HG03342 (cell line): ENCODE measurements around the gene GPC2.
A peak's percentile ranks its signal among the peaks of the same experiment; 100 is the strongest.
"Not testable (repeated sequence)": the region's sequence is repeated elsewhere in the genome, so short reads cannot be mapped to it uniquely, and the experiment has no call there.

Source experiments
- ATAC-seq: cut with Tn5 transposase; IDR thresholded peaks from one replicate; pipeline ENCODE4 v1.9.1; 2021; ENCODE audit warnings: mild to moderate bottlenecking, moderate library complexity; ENCODE audit not compliant: unreplicated experiment

The GPC2 gene

DNA sequence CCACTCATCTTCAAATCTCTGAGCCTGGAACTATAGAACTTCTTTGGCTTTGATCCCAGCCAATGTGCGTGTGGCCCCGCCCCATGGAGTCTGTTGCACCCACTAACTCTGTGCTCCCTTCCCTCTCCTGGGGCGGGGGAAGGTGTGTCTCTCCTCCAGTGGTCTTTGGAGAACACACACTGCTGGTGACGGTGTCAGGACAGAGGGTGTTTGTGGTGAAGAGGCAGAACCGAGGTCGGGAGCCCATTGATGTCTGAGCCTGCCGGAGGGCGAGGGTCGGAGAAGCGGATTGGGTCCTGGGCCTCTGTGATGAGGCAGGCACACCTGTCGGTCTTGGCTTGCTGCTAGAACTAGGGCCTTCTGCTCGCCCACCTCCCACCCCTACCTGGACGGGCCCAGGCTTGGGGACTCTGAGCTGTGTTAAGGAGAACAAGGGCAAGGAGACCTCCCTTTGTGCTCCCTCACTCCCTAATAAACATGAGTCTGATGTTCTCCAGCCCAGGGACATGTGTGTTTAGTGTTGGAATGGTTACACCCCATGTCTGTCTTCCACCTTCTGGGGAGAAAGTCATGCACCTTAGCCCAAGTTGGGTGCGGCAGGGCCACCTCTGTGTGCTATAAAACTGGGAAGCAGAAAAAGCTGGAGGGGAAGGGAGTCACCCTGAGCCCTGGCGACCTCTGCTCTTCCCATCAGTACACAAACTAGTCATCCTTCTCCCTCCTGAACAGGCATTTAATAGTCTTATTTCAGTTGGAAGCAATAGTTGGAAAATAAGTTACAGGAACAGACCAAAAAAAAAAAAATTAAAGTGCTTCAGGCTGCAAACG is 23.3 kb downstream of the GPC2 start:
- ATAC-seq, result no peak

DNA sequence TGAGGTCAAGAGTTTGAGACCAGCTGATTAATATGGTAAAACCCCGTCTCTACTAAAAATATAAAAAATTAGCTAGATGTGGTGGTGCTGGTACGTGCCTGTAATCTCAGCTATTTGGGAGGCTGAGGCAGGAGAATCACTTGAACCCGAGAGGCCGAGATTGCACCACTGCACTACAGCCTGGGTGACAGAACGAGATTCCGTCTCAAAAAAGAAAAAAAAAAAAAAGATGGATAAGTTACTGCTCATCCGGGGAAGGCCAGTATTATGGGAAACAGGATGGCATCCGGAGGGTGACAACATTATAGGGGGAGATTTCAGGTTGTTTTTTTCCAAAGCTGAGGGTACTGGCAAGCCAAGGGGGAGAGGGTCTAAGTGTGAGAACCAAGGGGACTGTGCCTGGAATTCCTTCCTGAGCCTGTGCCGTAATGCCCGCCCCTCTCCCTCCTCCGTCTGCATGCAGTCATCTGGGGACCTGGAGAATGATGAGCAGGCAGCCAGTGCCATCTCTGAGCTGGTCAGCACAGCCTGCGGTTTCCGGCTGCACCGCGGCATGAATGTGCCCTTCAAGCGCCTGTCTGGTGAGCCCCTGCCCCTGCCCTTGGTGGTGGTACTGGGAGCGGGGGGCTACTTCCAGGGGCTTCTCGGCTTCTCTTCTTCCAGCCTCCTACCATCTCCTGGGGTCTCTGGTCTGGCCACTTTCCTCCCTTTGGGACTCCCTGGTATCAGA is 24.1 kb downstream of the GPC2 start:
- no peak for ATAC-seq

DNA sequence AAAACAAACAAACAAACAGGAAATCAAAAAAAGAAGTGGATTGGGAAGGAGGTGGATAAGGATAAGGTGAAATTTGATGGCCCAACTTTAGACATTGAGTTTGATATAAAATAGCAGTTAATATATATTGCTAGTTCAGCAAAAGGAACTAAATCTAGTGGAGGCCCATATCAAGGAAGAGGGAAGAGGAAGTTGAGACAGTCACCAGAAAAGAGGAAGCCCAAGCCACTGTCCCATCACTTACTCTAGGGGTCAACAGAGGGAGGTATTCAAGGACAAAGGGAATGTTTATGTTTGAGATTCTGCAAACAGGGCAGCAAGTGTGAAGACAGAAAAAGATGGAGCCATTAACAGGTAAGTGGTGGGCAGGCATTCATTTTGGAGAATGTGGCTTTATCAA is 24.8 kb downstream of the GPC2 start:
- ATAC-seq, result no peak

DNA sequence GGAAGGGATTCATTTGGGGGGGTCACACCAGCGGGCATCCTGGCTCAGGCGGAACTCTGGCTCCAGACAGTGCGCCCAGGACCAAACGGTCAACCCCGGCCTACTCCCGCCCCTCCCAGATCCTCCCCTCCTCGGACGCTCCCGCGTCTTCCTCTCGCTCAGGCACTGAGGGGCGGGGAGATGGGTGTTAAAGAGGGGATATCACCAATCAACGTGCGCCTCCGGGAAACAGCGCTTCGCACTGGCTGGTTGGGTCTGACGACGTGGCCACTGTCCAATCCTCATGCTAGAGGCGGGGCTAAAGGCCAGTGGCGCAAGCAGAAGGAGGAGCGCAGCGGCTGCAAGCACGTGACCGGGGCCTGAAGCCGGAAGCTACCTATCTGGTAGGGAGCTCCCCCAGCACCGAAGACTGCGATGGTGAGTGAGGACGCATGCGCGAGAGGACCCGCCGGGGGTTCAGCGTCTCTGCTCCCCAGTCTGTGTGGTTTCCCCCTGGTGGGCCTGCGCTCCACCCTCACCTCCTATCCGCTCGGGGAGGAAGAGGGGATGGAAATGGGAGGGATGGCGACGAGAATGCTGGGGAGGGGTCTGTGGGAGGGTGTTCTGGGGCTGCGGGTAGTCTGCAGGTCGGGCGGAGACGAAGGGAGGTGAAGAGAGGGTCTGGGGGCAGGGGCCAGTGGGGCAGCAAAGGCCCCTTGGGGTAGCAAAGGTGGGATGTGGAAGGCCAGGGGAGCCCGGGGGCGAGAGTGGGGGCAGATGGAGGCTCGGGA is 28.4 kb downstream of the GPC2 start, which contains the start of gene LAMTOR4:
TSS of gene LAMTOR4 (plus strand) at position 360 of the 770 bp plus-strand sequence. CDS start at position 415, 55 bp downstream.
- ATAC-seq, result peak; percentile 96

DNA sequence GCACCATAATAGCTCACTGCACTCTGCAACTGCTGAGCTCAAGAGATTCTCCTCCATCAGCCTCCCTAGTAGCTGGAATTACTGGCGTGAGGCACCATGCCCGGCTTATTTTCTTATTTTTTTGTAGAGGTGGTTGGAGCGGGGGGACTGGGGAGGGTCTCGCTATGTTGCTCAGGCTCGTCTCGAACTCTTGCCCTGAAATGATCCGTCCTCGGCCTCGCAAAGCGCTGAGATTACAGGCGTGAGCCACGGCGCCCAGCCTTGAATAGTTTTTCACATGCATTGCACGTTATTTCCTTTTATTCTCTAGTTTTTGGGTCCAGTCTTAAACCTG is 29.0 kb downstream of the GPC2 start:
- no peak for ATAC-seq

DNA sequence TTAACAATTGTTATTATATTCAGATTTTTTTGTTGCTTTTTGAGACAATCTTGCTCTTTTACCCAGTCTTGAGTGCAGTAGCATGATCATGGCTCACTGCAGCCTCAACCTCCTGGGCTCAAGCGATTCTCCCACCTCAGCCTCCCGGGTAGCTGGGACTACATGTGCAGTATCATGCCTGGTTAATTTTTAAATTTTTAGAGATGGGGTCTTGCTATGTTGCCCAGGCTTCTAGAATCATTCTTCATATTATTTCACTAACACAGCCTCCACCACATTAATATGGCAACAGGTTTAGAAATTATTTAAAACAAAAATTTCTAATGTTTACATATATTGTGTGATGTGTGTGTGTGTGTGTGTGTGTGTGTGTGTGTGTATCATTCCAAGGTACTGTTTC is 29.9 kb downstream of the GPC2 start:
- no peak for ATAC-seq

DNA sequence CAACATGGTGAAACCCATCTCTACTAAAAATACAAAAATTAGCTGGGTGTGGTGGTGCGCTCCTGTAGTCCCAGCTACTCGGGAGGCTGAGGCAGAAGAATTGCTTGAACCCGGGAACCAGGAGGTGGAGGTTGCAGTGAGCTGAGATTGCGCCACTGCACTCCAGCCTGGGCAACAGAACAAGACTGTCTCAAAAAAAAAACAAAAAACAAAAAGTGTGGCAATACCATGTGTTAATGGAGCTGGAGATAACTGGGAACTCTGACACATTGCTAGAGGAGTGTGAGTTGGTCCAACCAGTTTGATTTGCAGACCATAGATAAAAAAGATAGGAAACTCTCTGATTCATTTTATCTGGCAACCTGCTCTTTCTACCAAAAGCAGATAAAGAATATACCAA is 30.8 kb downstream of the GPC2 start:
- not testable (repeated sequence) for ATAC-seq

DNA sequence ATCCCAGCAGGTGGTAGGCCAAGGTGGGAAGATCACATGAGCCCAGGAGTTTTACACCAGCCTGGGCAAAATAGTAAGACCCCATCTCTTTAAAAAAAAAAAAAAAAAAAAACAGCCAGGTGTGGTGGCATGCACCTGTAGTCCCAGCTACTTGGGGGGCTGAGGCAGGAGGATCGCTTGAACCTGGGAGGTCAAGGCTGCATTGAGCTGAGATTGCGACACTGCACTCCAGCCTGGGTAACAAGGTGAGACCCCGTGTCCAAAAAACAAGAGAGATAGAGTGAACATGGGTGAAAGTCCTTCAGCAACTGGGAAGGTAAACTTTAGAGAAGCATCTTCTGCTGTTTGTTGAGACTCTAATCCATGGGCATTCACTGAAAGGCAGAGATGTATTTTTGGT is 34.7 kb downstream of the GPC2 start:
- no peak for ATAC-seq

DNA sequence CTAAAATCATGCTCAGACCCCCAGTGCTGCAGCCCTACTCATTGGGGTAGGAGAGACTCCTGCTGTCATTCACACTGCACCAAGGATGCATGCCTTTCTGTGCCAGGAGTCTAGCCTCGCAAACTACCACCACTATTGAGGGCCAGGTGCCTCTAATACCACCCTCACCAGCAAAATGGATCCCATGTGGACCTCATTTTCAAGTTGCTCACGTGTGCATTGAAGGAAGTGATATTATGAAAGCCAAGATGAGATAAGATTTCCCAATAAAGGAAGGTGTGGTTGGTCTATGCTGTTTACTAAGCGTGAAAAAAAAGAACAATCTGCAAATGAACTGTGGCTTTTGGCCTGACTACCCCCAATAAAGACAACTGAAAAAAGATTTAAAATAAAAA is 35.6 kb downstream of the GPC2 start:
- no peak for ATAC-seq

DNA sequence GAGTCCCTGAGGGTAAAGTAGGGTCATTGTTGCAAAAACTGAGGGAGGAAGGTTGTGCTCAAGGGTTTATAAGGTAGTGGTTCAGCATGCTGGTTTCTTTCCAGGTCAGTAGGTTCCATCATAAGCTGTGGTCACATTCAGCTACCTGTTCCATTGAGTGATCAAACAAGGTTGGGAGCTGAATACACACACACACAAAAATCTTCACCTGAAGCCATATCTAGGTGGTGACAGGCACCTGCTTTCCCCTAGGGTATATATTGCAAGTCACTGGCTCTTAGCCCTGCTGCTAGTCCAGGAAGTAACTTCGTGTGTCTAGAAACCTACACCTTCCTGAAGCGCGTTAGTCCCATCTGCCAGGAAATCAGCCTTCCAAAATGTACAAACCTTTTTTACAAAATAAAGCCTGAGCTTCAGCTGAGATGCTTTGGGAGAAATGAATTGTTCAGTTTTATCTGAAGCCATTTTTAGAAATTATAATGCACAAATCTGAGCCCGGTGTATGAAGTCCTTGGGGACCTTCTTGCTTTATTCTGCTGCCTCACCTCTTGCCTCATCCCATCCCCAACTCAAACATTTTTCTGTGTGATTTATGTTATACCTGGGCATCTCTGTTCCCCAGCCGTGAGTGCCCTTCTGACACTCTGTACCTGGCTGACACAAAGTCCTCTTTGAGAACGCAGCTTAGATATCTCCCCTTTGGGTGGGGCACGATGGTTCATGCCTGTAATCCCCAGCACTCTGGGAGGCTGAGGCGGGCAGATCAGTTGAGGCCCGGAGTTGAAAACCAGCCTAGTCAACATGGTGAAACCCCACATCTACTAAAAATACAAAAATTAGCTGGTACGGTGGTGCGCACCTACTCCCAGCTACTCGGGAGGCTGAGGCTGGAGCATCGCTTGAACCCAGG is 39.1 kb downstream of the GPC2 start:
- ATAC-seq, result no peak

DNA sequence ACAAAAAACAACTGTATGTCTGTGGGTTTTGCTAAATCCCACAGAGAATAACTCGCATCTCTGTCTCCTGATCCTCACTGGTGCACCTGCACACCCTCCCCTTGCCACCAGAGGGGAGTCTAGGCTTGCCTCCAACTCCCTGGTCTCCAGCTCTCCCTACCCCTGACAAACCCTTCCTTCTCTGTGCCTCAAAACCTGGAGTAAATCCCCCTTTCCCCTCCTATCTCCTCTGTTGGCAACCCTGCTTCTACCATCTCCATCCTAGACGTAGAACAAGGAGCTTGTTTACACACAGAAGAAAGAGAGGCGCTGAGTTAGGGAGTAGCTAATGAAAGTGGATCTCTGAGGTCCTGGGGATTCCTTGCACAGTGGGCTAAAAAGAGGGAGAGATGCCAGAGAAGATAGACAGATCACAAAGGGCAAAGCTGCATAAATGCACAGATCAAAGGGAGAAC is 44.5 kb downstream of the GPC2 start:
- peak; percentile 54 for ATAC-seq

DNA sequence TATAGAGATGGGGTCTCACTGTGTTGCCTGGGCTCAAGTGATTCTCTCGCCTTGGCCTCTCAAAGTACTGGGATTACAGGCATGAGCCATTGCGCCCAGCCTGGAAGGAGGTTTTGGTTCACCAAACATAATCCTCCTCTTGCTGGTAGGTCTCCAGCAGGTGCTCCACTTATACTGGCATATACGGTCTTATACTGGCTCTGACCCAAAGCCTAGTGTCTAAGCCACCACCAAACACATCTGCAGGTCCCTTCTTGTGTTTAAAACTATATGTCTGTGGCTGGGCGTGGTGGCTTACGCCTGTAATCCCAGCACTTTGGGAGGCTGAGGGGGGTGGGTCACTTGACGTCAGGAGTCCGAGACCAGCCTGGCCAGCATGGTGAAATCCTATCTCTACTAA is 45.1 kb downstream of the GPC2 start:
- no peak for ATAC-seq

DNA sequence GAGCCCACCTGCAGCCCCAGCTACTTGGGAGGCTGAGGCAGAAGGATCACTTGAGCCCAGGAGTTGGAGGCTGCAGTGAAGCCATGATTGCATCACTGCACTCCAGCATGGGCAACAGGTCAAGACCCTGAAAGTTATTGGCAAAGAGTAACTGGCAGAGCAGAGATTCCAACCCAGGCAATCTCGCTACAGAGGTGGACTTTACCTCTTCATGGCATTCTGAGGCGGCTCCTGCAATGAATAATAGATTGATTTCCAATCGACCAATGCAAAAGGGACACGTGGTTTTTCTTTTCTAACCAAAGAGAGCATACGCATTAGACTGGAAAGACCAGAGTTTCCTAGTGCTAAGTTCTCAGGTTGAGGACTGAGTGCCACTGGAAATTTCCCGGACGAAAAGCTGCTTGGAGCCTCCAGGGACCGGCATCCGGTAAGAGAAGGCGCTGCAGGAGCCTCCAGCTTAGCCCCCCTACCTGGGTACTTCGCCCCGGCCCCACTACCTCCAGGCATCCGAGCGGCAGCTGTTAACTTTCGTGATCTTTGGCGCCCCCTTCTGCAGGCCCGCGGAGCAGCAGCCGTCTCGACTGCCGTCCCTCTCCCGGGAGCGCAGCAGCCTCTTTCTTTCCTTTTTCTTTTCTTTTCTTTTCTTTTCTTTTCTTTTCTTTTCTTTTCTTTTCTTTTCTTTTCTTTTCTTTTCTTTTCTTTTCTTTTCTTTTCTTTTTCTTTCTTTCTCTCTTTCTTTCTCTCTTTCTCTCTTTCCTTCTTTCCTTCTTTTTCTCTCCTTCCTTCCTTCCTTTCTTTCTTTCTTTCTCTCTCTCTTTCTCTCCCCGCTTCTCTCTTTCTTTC is 46.4 kb downstream of the GPC2 start:
- no peak for ATAC-seq

DNA sequence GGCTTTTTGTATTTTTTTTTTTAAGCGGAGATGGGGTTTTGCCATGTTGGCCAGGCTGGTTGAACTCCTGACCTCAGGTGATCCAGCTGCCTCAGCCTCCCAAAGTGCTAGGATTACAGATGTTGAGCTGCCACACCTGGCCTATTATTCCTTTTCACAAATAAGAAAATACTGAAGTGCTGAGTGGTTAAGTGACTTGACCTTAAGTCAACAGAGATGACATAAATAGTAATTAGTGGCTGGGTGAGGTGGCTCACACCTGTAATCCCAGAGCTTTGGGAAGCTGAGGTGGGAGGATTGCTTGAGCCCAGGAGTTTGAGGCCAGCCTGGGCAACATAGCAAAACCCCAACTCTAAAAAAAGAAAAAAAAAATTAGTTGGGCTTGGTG is 47.0 kb downstream of the GPC2 start:
- ATAC-seq, result not testable (repeated sequence)

DNA sequence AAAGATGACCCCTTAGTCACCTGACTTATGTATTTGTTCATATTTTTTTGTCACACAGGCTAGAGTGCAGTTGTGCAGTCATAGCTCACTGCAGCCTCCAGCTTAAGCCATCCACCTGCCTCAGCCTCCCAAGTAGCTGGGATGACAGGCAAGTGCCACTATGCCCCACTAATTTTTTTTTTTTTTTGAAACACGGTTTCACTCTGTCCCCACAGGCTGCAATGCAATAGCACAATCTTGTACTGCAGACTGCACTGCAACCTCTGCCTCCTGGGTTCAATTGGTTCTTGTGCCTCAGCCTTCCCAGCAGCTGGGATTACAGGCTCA is 48.6 kb downstream of the GPC2 start:
- ATAC-seq, result no peak

DNA sequence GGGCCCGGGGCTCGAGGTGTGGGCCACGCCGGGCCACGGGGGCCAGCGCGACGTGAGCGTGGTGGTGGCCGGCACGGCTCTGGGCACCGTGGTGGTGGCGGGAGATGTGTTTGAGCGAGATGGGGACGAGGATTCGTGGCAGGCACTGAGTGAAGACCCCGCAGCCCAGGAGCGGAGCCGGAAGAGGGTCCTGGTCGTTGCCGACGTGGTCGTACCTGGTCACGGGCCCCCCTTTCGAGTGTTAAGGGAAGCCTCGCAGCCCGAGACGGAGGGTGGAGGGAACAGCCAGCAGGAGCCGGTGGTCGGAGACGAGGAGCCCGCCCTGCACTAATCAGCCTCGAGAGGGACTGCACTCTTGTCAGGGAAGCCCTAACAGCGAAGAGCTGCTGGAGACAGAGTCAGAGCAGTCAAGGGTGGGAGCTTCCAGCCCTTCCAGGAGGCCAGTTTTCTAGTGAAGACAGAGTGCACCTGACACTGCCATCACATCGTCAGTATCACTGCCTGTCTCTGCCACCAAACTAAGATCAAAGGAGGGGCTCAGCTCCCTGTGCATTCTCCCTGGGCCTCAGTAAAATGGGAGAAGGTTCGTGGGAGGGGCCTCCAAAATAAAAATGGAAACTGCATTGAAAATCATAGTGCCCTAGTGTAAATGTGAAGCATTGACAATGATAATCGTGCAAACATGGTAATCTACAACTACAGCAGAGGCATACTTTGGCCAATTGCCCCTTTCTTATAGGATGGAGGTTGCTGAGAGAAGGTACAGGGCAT is 49.1 kb downstream of the GPC2 start:
- ATAC-seq, result no peak

DNA sequence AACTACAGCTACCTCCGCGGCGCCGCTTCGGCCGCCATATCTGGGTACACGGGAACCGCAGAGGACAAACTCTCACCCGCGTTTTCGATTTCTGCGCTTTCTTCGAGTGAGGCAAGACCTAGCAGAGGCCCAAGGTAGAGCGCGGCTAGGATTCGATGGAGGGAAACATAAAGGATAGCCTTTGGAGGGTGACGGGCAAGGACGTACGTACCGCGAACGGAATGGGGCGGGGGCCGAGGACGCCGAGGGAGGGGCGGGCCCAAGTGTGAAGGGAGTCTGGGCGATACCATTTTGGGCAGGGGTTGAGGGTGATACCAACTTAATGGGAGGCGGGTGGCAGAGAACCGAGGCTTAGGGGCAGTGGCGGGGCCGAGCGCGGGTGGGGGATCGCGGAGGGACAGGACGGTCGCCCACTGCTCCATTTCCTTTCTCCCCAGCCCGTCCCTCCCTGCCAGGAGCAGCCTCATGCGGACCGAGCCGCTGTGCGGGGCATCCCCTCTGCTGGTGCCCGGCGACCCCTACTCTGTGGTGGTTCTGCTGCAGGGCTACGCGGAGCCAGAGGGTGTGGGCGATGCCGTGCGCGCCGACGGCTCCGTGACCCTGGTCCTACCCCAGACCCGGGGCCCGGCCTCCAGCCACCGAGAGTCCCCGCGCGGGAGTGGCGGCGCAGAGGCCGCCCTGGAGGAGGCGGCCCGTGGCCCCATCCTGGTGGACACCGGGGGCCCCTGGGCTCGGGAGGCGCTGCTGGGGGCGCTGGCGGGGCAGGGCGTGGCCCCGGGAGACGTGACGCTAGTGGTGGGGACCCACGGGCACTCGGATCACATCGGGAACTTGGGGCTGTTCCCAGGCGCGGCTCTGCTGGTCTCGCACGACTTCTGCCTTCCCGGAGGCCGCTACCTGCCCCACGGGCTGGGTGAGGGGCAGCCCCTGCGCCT is 50.0 kb downstream of the GPC2 start, which contains the start of gene MBLAC1:
TSS of gene MBLAC1 (plus strand) at position 37 of the 935 bp plus-strand sequence. CDS start at position 466, 429 bp downstream.
- ATAC-seq, result peak; percentile 50
